GM23338 (cell line): ENCODE results near the gene SCFD2. TPM values are rescaled to one million over a fixed set of nuclear protein-coding genes. Genes with fewer than 3 reads are reported as not detected.

Experiments used
- ATAC-seq: fragments of 200-7000 bp; cut with Tn5 transposase; 3 replicates; pipeline ENCODE4 v1.9.1; 2020
- DNase-seq: peaks from one replicate; pipeline ENCODE4 v3.0.0-alpha.2; 2015; ENCODE audit warnings: low spot score
- H2AFZ ChIP-seq: fragments of 200-600 bp; sonication (generic); 2 replicates; pipeline ENCODE4 v1.8.0; 2016; ENCODE audit warnings: antibody characterized with exemption, mild to moderate bottlenecking, moderate library complexity
- H3F3A ChIP-seq: fragments of 200-600 bp; sonication (generic); replicated peaks from 2 replicates; pipeline ENCODE4 v1.8.0; 2017; ENCODE audit warnings: antibody characterized with exemption, mixed run types, low read depth
- H3K27ac ChIP-seq: fragments of 200-600 bp; sonication (generic); 2 replicates; pipeline ENCODE4 v1.6.1; 2016; ENCODE audit warnings: low read depth
- H3K27me3 ChIP-seq: fragments of 200-600 bp; sonication (generic); 2 replicates; pipeline ENCODE4 v1.8.0; 2016; ENCODE audit warnings: mild to moderate bottlenecking, mixed run types, moderate library complexity; ENCODE audit not compliant: insufficient read depth
- H3K36me3 ChIP-seq: fragments of 200-600 bp; sonication (generic); 2 replicates; pipeline ENCODE4 v1.8.0; 2016; ENCODE audit warnings: mild to moderate bottlenecking; ENCODE audit not compliant: insufficient read depth
- H3K4me1 ChIP-seq: fragments of 200-600 bp; sonication (generic); 2 replicates; pipeline ENCODE4 v1.8.0; 2016; ENCODE audit warnings: mild to moderate bottlenecking, moderate library complexity; ENCODE audit not compliant: insufficient read depth
- H3K4me2 ChIP-seq: fragments of 200-600 bp; sonication (generic); 2 replicates; pipeline ENCODE4 v1.7.1; 2017; ENCODE audit warnings: mixed run types
- H3K4me3 ChIP-seq: fragments of 200-600 bp; sonication (generic); 2 replicates; pipeline ENCODE4 v1.6.1; 2016; ENCODE audit warnings: mixed run types
- H3K79me2 ChIP-seq: fragments of 200-600 bp; sonication (generic); replicated peaks from 2 replicates; pipeline ENCODE4 v1.8.0; 2017; ENCODE audit warnings: mild to moderate bottlenecking; ENCODE audit not compliant: insufficient read depth
- H3K9me2 ChIP-seq: fragments of 200-600 bp; sonication (generic); 2 replicates; pipeline ENCODE4 v1.8.0; 2017; ENCODE audit not compliant: insufficient read depth
- H4K20me1 ChIP-seq: fragments of 200-600 bp; sonication (generic); replicated peaks from 2 replicates; pipeline ENCODE4 v1.8.0; 2017; ENCODE audit warnings: mild to moderate bottlenecking; ENCODE audit not compliant: insufficient read depth
- H3K27ac Mint-ChIP-seq: 2 replicates; pipeline ENCODE4 v1.8.0; 2020; ENCODE audit warnings: inconsistent platforms, mild to moderate bottlenecking, moderate library complexity, mixed read lengths
- H3K27me3 Mint-ChIP-seq: 3 replicates; pipeline ENCODE4 v1.8.0; 2022; ENCODE audit warnings: low read depth, mild to moderate bottlenecking, moderate library complexity, mixed read lengths, inconsistent platforms; ENCODE audit not compliant: insufficient read depth, poor library complexity
- H3K36me3 Mint-ChIP-seq: 3 replicates; pipeline ENCODE4 v1.8.0; 2021; ENCODE audit warnings: low read depth, mild to moderate bottlenecking, inconsistent platforms, moderate library complexity, mixed read lengths
- H3K4me1 Mint-ChIP-seq: 3 replicates; pipeline ENCODE4 v1.8.0; 2020; ENCODE audit warnings: mild to moderate bottlenecking, inconsistent platforms, mixed read lengths
- H3K4me3 Mint-ChIP-seq: 3 replicates; pipeline ENCODE4 v1.8.0; 2021; ENCODE audit warnings: moderate library complexity, mild to moderate bottlenecking, inconsistent platforms, mixed read lengths
- H3K9me3 Mint-ChIP-seq: 3 replicates; pipeline ENCODE4 v1.8.0; 2020; ENCODE audit warnings: moderate library complexity, mild to moderate bottlenecking, inconsistent platforms, mixed read lengths
- CREB1 ChIP-seq: fragments of 250-450 bp; sonication (Bioruptor Pico); IDR thresholded peaks from 2 replicates; pipeline ENCODE4 v1.5.0; 2020; ENCODE audit warnings: low read depth, mild to moderate bottlenecking, moderate library complexity
- EZH2 ChIP-seq: fragments of 200-600 bp; sonication (generic); IDR thresholded peaks from one replicate; pipeline ENCODE4 v1.8.0; 2017; ENCODE audit warnings: antibody characterized with exemption, mild to moderate bottlenecking, low read depth; ENCODE audit not compliant: unreplicated experiment
- EZH2phosphoT487 ChIP-seq: fragments of 200-600 bp; sonication (generic); IDR thresholded peaks from one replicate; pipeline ENCODE4 v1.8.1; 2018; ENCODE audit warnings: antibody characterized with exemption; ENCODE audit not compliant: unreplicated experiment
- JUNB ChIP-seq: IDR thresholded peaks from one replicate; pipeline ENCODE4 v1.6.1; 2016; ENCODE audit warnings: antibody characterized with exemption; ENCODE audit not compliant: unreplicated experiment
- NANOG ChIP-seq: IDR thresholded peaks from 2 replicates; pipeline ENCODE4 v1.6.1; 2016; ENCODE audit warnings: antibody characterized with exemption, borderline replicate concordance
- POLR2AphosphoS5 ChIP-seq: IDR thresholded peaks from 2 replicates; pipeline ENCODE4 v1.6.1; 2016; ENCODE audit warnings: antibody characterized with exemption, low read depth
- REST ChIP-seq: IDR thresholded peaks from one replicate; pipeline ENCODE4 v1.6.1; 2018; ENCODE audit warnings: antibody characterized with exemption; ENCODE audit not compliant: unreplicated experiment
- STAT1 ChIP-seq: IDR thresholded peaks from one replicate; pipeline ENCODE4 v1.6.1; 2016; ENCODE audit warnings: antibody characterized with exemption; ENCODE audit not compliant: unreplicated experiment
- ZNF114 ChIP-seq: fragments of 250-450 bp; sonication (Bioruptor Pico); IDR thresholded peaks from 2 replicates; pipeline ENCODE4 v1.5.0; 2020; ENCODE audit warnings: mild to moderate bottlenecking, moderate library complexity
- ZNF331 ChIP-seq: fragments of 250-450 bp; sonication (Bioruptor Pico); IDR thresholded peaks from 2 replicates; pipeline ENCODE4 v1.5.0; 2020; ENCODE audit warnings: low read depth, mild to moderate bottlenecking, moderate library complexity
- polyA plus RNA-seq: library from polyadenylated mRNA; unstranded; fragments of >200 nt; fragmentation: Nextera tagmentation; extraction: Ambion mirVana; gene quantifications from 2 replicates; pipeline ENCODE4 v1.2.1, GENCODE V29; 2016
- total RNA-seq: library from RNA; depleted of rRNA; stranded (reverse); fragments of >200 nt; shearing (Covaris generic); gene quantifications from 2 replicates; pipeline ENCODE4 v1.2.3, GENCODE V29; 2014
- TF ChIP-seq, protein P1 (sequence below): IDR thresholded peaks from 2 replicates; pipeline ENCODE4 v1.6.1; 2016; ENCODE audit warnings: antibody characterized with exemption
- TF ChIP-seq, protein P2 (sequence below), 2 experiments: fragments of 200-600 bp in 1 of 2; sonication (generic) in 1 of 2; conservative IDR thresholded peaks; 2 replicates each; pipeline versions ENCODE4 v1.5.1 to v1.6.1; 2016 to 2017; ENCODE audit warnings: antibody characterized with exemption in 2 of 2, low read depth in 2 of 2, mild to moderate bottlenecking in 2 of 2, moderate library complexity in 1 of 2
- TF ChIP-seq, protein P3 (sequence below): fragments of 250-450 bp; sonication (Bioruptor Pico); IDR thresholded peaks from 2 replicates; pipeline ENCODE4 v1.5.0; 2020; ENCODE audit warnings: mild to moderate bottlenecking, moderate library complexity

SCFD2 gene
- total and polyA plus RNA-seq, 2 experiments from 2014 or later, result 5.7 to 17.5 TPM

- no peaks in the 10 kb centered on the region; the same call in 1 of the 2 replicates for H3K9me2 ChIP-seq
- no peaks in the 10 kb centered on the region for H3K27me3 ChIP-seq
- Mint-ChIP-seq H3K4me1 (peaks cover 56% of the 10 kb centered on the region), H3K4me3 (no peak overlapping the region), H3K27me3 (peaks cover 6% of the 10 kb centered on the region), H3K36me3 (peaks cover 6% of the 10 kb centered on the region), H3K9me3 (peaks cover 3% of the 10 kb centered on the region; the same call in 2 of the 3 replicates), H3K27ac (no peak overlapping the region)
- TF ChIP-seq NANOG, result no peak
- no peak for TF ChIP-seq ZNF114 (CRISPR knock-in tag)
- no peak for TF ChIP-seq EZH2phosphoT487
- TF ChIP-seq, protein P1, sequence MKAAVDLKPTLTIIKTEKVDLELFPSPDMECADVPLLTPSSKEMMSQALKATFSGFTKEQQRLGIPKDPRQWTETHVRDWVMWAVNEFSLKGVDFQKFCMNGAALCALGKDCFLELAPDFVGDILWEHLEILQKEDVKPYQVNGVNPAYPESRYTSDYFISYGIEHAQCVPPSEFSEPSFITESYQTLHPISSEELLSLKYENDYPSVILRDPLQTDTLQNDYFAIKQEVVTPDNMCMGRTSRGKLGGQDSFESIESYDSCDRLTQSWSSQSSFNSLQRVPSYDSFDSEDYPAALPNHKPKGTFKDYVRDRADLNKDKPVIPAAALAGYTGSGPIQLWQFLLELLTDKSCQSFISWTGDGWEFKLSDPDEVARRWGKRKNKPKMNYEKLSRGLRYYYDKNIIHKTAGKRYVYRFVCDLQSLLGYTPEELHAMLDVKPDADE, result no peak
- TF ChIP-seq POLR2AphosphoS5, result no peak
- TF ChIP-seq, protein P2, sequence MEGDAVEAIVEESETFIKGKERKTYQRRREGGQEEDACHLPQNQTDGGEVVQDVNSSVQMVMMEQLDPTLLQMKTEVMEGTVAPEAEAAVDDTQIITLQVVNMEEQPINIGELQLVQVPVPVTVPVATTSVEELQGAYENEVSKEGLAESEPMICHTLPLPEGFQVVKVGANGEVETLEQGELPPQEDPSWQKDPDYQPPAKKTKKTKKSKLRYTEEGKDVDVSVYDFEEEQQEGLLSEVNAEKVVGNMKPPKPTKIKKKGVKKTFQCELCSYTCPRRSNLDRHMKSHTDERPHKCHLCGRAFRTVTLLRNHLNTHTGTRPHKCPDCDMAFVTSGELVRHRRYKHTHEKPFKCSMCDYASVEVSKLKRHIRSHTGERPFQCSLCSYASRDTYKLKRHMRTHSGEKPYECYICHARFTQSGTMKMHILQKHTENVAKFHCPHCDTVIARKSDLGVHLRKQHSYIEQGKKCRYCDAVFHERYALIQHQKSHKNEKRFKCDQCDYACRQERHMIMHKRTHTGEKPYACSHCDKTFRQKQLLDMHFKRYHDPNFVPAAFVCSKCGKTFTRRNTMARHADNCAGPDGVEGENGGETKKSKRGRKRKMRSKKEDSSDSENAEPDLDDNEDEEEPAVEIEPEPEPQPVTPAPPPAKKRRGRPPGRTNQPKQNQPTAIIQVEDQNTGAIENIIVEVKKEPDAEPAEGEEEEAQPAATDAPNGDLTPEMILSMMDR (conservative IDR thresholded peaks at IDR 0.05; ENCODE audit: low read depth in 2 of 2), result no peak
- TF ChIP-seq, protein P3, sequence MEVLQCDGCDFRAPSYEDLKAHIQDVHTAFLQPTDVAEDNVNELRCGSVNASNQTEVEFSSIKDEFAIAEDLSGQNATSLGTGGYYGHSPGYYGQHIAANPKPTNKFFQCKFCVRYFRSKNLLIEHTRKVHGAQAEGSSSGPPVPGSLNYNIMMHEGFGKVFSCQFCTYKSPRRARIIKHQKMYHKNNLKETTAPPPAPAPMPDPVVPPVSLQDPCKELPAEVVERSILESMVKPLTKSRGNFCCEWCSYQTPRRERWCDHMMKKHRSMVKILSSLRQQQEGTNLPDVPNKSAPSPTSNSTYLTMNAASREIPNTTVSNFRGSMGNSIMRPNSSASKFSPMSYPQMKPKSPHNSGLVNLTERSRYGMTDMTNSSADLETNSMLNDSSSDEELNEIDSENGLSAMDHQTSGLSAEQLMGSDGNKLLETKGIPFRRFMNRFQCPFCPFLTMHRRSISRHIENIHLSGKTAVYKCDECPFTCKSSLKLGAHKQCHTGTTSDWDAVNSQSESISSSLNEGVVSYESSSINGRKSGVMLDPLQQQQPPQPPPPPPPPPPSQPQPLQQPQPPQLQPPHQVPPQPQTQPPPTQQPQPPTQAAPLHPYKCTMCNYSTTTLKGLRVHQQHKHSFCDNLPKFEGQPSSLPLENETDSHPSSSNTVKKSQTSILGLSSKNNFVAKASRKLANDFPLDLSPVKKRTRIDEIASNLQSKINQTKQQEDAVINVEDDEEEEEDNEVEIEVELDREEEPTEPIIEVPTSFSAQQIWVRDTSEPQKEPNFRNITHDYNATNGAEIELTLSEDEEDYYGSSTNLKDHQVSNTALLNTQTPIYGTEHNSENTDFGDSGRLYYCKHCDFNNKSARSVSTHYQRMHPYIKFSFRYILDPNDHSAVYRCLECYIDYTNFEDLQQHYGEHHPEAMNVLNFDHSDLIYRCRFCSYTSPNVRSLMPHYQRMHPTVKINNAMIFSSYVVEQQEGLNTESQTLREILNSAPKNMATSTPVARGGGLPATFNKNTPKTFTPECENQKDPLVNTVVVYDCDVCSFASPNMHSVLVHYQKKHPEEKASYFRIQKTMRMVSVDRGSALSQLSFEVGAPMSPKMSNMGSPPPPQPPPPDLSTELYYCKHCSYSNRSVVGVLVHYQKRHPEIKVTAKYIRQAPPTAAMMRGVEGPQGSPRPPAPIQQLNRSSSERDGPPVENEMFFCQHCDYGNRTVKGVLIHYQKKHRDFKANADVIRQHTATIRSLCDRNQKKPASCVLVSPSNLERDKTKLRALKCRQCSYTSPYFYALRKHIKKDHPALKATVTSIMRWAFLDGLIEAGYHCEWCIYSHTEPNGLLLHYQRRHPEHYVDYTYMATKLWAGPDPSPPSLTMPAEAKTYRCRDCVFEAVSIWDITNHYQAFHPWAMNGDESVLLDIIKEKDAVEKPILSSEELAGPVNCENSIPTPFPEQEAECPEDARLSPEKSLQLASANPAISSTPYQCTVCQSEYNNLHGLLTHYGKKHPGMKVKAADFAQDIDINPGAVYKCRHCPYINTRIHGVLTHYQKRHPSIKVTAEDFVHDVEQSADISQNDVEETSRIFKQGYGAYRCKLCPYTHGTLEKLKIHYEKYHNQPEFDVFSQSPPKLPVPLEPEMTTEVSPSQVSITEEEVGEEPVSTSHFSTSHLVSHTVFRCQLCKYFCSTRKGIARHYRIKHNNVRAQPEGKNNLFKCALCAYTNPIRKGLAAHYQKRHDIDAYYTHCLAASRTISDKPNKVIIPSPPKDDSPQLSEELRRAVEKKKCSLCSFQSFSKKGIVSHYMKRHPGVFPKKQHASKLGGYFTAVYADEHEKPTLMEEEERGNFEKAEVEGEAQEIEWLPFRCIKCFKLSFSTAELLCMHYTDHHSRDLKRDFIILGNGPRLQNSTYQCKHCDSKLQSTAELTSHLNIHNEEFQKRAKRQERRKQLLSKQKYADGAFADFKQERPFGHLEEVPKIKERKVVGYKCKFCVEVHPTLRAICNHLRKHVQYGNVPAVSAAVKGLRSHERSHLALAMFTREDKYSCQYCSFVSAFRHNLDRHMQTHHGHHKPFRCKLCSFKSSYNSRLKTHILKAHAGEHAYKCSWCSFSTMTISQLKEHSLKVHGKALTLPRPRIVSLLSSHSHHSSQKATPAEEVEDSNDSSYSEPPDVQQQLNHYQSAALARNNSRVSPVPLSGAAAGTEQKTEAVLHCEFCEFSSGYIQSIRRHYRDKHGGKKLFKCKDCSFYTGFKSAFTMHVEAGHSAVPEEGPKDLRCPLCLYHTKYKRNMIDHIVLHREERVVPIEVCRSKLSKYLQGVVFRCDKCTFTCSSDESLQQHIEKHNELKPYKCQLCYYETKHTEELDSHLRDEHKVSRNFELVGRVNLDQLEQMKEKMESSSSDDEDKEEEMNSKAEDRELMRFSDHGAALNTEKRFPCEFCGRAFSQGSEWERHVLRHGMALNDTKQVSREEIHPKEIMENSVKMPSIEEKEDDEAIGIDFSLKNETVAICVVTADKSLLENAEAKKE (CRISPR knock-in tag), result no peak
- TF ChIP-seq JUNB, result no peak
- TF ChIP-seq CREB1, result no peak
- no peak for TF ChIP-seq EZH2
- no peak for TF ChIP-seq REST
- TF ChIP-seq ZNF331, result no peak
- TF ChIP-seq STAT1, result no peak
- no peaks in the 10 kb centered on the region for H3K36me3 ChIP-seq
- no peaks in the 10 kb centered on the region for H3K79me2 ChIP-seq
- no peak for ATAC-seq
- no peak overlapping the region for H3K4me3 ChIP-seq
- H2AFZ ChIP-seq, result no peak overlapping the region
- H3F3A ChIP-seq, result no peaks in the 10 kb centered on the region
- no peak for DNase-seq
- peaks cover 28% of the 10 kb centered on the region for H3K4me1 ChIP-seq
- H4K20me1 ChIP-seq, result no peaks in the 10 kb centered on the region
- H3K27ac ChIP-seq, result no peak overlapping the region
- 0 out of 2 replicates have a peak overlapping the region, but pooled peaks have one; percentile 53 for H3K4me2 ChIP-seq
These were observed 490.9 kb downstream of the SCFD2 start for GRCh38 chr4:52874948-52875347.
